Measurements from ENCODE around the gene SH3BP2. TPM values are rescaled to one million over a fixed set of nuclear protein-coding genes. Genes with fewer than 3 reads are reported as not detected.
A peak's percentile ranks its signal among the peaks of the same experiment; 100 is the strongest.

Gene SH3BP2
- total RNA-seq, 4 donors from 2014 or later: 54.8 to 208 (median 102) TPM

DNA sequence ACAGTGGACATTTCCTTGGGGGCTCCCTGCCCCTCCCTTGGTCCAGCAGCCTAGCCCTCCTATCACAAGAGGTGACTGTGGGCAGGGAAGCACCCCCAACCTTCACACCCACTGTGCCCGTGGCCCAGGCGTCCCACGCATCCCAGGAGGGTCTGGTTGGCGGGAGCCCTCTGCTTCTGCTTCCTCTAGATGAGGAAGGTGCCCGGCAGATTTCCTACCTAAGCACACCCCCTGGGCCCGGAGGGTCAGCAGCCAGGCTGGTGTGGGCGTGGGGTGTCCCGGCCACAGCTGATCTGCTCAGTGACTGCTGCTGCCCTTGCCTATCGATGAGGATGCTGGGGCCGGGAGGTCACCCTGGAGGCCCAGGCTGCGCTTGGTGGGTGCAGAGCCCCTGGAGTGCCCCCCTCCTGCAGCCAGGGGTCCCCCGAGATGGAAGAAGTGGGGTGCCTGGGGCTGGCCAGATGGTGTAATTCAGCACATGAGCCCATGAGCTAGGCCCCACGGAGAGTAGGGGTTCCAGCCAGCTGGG, 12.2 kb downstream of the SH3BP2 start:
- H3K27ac ChIP-seq: peak overlapping the region; percentile 74 to 94 (median 81)
- H3K9me3 ChIP-seq: no peaks in the 10 kb centered on the region
- TF ChIP-seq, protein P1, sequence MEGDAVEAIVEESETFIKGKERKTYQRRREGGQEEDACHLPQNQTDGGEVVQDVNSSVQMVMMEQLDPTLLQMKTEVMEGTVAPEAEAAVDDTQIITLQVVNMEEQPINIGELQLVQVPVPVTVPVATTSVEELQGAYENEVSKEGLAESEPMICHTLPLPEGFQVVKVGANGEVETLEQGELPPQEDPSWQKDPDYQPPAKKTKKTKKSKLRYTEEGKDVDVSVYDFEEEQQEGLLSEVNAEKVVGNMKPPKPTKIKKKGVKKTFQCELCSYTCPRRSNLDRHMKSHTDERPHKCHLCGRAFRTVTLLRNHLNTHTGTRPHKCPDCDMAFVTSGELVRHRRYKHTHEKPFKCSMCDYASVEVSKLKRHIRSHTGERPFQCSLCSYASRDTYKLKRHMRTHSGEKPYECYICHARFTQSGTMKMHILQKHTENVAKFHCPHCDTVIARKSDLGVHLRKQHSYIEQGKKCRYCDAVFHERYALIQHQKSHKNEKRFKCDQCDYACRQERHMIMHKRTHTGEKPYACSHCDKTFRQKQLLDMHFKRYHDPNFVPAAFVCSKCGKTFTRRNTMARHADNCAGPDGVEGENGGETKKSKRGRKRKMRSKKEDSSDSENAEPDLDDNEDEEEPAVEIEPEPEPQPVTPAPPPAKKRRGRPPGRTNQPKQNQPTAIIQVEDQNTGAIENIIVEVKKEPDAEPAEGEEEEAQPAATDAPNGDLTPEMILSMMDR (IDR thresholded peaks at IDR 0.05): no peak
- TF ChIP-seq POLR2A (IDR thresholded peaks at IDR 0.05): no peak
- DNase-seq: peak in 1 of 3 donors; percentile 46
- H3K27me3 ChIP-seq: no peaks in the 10 kb centered on the region
- peaks cover 29 to 85% (median 48%) of the 10 kb centered on the region in 4 donors for H3K4me1 ChIP-seq
- H3K4me3 ChIP-seq: no peak overlapping the region
- no peaks in the 10 kb centered on the region for H3K36me3 ChIP-seq

DNA sequence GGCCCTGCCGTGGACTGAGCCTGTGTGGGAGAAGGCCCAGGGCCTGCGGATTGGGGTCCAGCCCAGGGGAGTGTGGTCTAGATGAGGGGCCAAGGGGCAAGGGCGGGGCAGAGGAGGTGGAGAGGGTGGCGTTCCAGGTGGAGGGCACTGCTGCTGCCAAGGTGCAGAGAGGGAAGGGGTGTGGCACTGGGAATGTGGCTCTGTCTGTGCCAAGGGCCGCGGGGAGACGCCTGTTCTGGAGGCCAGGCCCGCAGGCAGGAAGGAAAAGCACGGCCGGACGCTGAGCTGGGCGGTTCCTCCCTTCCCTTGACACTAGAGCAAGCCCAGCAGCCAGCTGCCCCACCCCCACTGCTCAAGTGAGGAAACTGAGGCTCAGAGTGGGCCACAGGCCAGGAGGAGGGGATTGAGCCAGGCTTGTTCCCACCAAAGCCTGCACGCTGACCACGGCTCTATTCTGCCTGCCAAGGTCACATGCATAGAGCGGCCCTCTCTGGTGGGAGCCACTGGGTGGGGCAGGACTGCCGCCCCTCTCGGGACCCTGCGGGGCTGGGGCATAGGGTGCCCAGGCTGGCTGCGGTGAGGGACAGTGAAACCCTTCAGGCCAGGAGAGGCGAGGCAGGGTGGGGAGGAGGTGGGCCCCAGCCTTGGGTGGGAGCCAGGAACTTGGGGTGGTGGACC, 13.0 kb downstream of the SH3BP2 start:
- DNase-seq: peak in 2 of 3 donors; percentile 94 to 95
- peak overlapping the region in 1 of 4 donors; percentile 28 for H3K4me3 ChIP-seq
- H3K27ac ChIP-seq: peak overlapping the region; percentile 74 to 94 (median 81)
- H3K4me1 ChIP-seq: peaks cover 29 to 85% (median 45%) of the 10 kb centered on the region in 4 donors
- H3K27me3 ChIP-seq: no peaks in the 10 kb centered on the region
- H3K9me3 ChIP-seq: no peaks in the 10 kb centered on the region
- TF ChIP-seq, protein P1 (IDR thresholded peaks at IDR 0.05): no peak
- peak; percentile 13 to 59 for TF ChIP-seq POLR2A (IDR thresholded peaks at IDR 0.05)
- no peaks in the 10 kb centered on the region for H3K36me3 ChIP-seq

DNA sequence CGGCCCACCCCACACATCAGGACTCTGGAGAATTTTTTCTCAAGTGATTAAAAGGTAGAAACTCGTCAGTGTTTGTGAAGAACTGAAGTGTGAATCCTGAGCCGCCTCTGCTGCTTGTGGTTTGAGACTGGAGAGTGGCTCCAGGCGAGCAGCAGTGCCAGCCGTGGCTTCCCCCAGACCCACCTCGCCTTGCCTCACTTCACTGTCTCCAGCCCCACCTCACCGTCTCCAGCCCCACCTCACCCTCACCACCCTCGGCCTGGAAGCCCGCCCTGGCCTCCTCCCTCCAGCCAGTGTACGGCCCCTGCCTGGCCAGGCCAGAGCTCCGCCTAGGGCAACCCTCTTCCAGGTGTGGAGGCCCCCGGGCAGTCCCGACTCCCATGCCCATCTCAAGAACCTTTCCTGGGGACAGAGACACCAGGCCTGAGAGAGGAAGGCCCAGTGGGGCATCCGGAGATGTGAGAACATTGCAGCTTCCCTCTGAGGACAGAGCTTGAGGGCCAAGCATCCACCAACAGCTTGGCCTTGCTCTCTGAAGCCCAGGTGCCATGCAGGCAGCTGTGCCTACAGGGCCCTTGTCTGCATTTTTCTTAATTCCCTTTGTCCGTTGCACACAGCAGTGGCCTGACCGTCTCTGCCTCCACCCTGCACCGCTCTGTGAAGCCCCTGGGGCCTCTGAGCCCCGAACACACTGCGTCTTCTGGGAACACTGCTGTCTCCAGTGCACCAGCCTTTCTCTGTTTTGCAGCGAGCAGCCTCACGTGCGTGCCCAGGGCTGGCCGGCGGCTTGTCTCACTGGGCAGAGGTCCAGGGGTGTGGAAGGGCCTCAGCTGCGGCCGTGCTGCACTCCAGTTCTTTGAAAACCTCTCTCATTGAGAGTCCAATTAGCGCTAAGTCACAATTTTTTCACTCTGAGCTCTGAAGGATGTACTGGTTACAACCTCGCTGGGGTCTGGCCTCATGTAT, 13.8 kb downstream of the SH3BP2 start:
- no peaks in the 10 kb centered on the region for H3K27me3 ChIP-seq
- TF ChIP-seq POLR2A (IDR thresholded peaks at IDR 0.05): no peak
- TF ChIP-seq, protein P1 (IDR thresholded peaks at IDR 0.05): no peak
- peak overlapping the region; percentile 74 to 94 (median 81) for H3K27ac ChIP-seq
- no peaks in the 10 kb centered on the region for H3K9me3 ChIP-seq
- H3K4me3 ChIP-seq: no peak overlapping the region
- peaks cover 30 to 85% (median 46%) of the 10 kb centered on the region in 4 donors for H3K4me1 ChIP-seq
- no peaks in the 10 kb centered on the region for H3K36me3 ChIP-seq
- DNase-seq: peak; percentile 54 to 83 (median 81)

DNA sequence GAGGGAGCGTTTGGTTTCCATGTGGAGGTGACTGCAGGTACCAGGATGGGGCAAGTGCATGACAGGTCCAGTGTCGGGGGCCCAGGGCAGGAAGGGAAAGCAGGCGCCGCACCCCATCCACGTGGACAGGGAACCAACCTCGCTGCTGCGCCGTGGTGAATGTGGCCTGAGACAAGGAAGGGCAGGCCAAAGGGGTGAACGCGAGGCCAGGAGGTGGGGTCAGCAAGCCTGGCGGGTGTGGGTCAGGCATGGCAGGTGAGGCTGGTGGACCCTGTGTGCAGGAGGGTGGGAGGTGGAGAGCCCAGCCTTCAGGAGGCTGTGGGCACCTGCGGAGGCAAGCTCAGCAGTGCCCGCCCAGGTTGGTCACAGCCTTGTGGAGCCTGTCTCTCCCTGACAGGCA, 14.7 kb downstream of the SH3BP2 start:
- peaks cover 33 to 89% (median 54%) of the 10 kb centered on the region in 4 donors for H3K4me1 ChIP-seq
- TF ChIP-seq, protein P1 (IDR thresholded peaks at IDR 0.05): no peak
- TF ChIP-seq POLR2A (IDR thresholded peaks at IDR 0.05): no peak
- no peak overlapping the region for H3K4me3 ChIP-seq
- no peaks in the 10 kb centered on the region for H3K9me3 ChIP-seq
- no peaks in the 10 kb centered on the region for H3K36me3 ChIP-seq
- DNase-seq: no peak
- no peaks in the 10 kb centered on the region for H3K27me3 ChIP-seq
- peak overlapping the region in 2 of 4 donors; percentile 87 to 94 for H3K27ac ChIP-seq

DNA sequence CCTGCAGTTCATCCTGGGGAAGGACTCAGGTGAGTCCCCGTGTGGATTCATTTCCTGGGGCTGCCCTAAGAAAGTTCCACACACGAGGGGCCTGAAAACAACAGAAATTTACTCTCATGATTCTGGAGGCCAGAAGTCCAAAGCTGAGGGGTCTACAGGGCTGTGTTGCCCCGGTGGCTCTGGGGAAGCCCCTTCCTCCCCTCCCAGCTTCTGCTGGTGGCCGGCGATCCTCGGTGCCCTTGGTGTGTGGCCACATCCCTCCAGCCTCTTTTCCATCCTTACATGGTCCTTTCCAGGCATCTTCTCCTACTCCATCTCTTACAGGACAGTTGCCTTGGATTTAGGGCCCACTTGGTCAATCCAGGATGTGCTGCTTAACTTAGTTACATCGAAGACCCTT, 15.1 kb downstream of the SH3BP2 start:
- TF ChIP-seq, protein P1 (IDR thresholded peaks at IDR 0.05): no peak
- TF ChIP-seq POLR2A (IDR thresholded peaks at IDR 0.05): no peak
- no peak for DNase-seq
- Histone ChIP-seq H3K4me1 (peaks cover 29 to 89% (median 54%) of the 10 kb centered on the region in 4 donors), H3K4me3 (no peak overlapping the region), H3K36me3 (no peaks in the 10 kb centered on the region), H3K27me3 (no peaks in the 10 kb centered on the region), H3K27ac (peak overlapping the region in 1 of 4 donors; percentile 94), H3K9me3 (no peaks in the 10 kb centered on the region)

All from Peyer's patch (tissue), 4 donors.